HG03025 (cell line): ENCODE measurements around the gene MARS2.
A peak's percentile ranks its signal among the peaks of the same experiment; 100 is the strongest.
"Not testable (repeated sequence)": the region's sequence is repeated elsewhere in the genome, so short reads cannot be mapped to it uniquely, and the experiment has no call there.

Experiments
- ATAC-seq: cut with Tn5 transposase; IDR thresholded peaks from one replicate; pipeline ENCODE4 v1.9.1; 2021; ENCODE audit warnings: mild to moderate bottlenecking, moderate library complexity; ENCODE audit not compliant: unreplicated experiment, low FRiP score

MARS2 gene

GRCh38 chr2:197705912-197706838, 1.0 kb downstream of the MARS2 start:
- ATAC-seq: no peak

- ATAC-seq: no peak
Observed at GRCh38 chr2:197706839-197707207, 1.7 kb downstream of the MARS2 start.

GRCh38 chr2:197707316-197708213, 2.4 kb downstream of the MARS2 start:
- ATAC-seq: no peak

GRCh38 chr2:197708331-197708730, 3.2 kb downstream of the MARS2 start:
- ATAC-seq: no peak

GRCh38 chr2:197709140-197709539, 4.0 kb downstream of the MARS2 start:
- not testable (repeated sequence) for ATAC-seq

GRCh38 chr2:197710424-197711042, 5.4 kb downstream of the MARS2 start:
- ATAC-seq: peak; percentile 70

- ATAC-seq: no peak
Observed at GRCh38 chr2:197711578-197711977, 6.4 kb downstream of the MARS2 start.

GRCh38 chr2:197713271-197713670, 8.1 kb downstream of the MARS2 start:
- no peak for ATAC-seq

- ATAC-seq: no peak
Observed at GRCh38 chr2:197717863-197718262, 12.7 kb downstream of the MARS2 start.

GRCh38 chr2:197727011-197727410, 21.8 kb downstream of the MARS2 start:
- no peak for ATAC-seq

GRCh38 chr2:197728555-197729544, 23.7 kb downstream of the MARS2 start:
- ATAC-seq: not testable (repeated sequence)

GRCh38 chr2:197740200-197740599, 35.0 kb downstream of the MARS2 start:
- ATAC-seq: no peak
